NT2/D1 (cell line): ENCODE results near the gene NYNRIN.
"Not testable (repeated sequence)": the region's sequence is repeated elsewhere in the genome, so short reads cannot be mapped to it uniquely, and the experiment has no call there.

Source experiments
- DNase-seq: peaks from one replicate; pipeline ENCODE4 v3.0.0-alpha.2; 2011; ENCODE audit warnings: low read depth, low spot score
- H3K27me3 ChIP-seq: 2 replicates; pipeline ENCODE4 v1.6.0; 2011; ENCODE audit warnings: mild to moderate bottlenecking; ENCODE audit not compliant: insufficient read length, insufficient read depth
- H3K36me3 ChIP-seq: 2 replicates; pipeline ENCODE4 v1.6.1; 2011; ENCODE audit warnings: mild to moderate bottlenecking, low read length, mixed read lengths; ENCODE audit not compliant: insufficient read depth, insufficient read length
- H3K4me1 ChIP-seq: 2 replicates; pipeline ENCODE4 v1.5.1; 2011; ENCODE audit not compliant: insufficient read depth, insufficient read length
- H3K4me3 ChIP-seq: 2 replicates; pipeline ENCODE4 v1.5.1; 2011; ENCODE audit warnings: low read depth; ENCODE audit not compliant: insufficient read length
- H3K9ac ChIP-seq: 2 replicates; pipeline ENCODE4 v1.6.0; 2011; ENCODE audit warnings: low read depth; ENCODE audit not compliant: insufficient read length
- H3K9me3 ChIP-seq: 2 replicates; pipeline ENCODE4 v1.5.1; 2011; ENCODE audit warnings: mild to moderate bottlenecking, low read length; ENCODE audit not compliant: insufficient read depth
- SUZ12 ChIP-seq: IDR thresholded peaks from 2 replicates; pipeline ENCODE4 v1.6.1; 2011; ENCODE audit not compliant: insufficient read length, insufficient read depth; ENCODE audit errors: extremely low read depth
- YY1 ChIP-seq: IDR thresholded peaks from 2 replicates; pipeline ENCODE4 v1.6.1; 2011; ENCODE audit not compliant: insufficient read length, insufficient read depth
- ZNF274 ChIP-seq: IDR thresholded peaks from 2 replicates; pipeline ENCODE4 v1.6.1; 2011; ENCODE audit warnings: mild to moderate bottlenecking, low read depth, low read length

The NYNRIN gene

GRCh38 chr14:24387009-24387345 is 11.8 kb upstream of the NYNRIN start:
- Histone ChIP-seq H3K9me3 (no peaks in the 10 kb centered on the region), H3K27me3 (no peaks in the 10 kb centered on the region), H3K36me3 (no peaks in the 10 kb centered on the region), H3K9ac (no peak overlapping the region), H3K4me3 (no peak overlapping the region), H3K4me1 (no peaks in the 10 kb centered on the region)
- no peak for TF ChIP-seq ZNF274
- TF ChIP-seq YY1 = no peak
- no peak for DNase-seq

DNA sequence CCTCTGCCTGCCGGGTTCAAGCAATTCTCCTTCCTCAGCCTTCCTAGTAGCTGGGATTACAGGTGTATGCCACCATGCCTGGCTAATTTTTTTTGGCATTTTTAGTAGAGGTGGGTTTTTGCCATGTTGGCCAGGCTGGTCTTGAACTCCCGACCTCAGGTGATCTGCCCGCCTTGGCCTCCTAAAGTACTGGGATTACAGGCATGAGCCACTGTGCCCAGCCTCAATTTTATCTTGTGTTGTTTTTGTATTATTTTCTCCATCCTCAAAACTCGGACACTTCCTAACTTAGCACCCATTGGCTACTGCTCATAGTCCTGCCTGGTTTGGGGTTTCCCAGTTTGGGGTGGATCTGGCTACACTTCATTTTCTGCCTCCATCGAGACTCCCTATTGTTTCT is 11.2 kb upstream of the NYNRIN start:
- not testable (repeated sequence) for H3K4me3 ChIP-seq, H3K27me3 ChIP-seq, DNase-seq, H3K4me1 ChIP-seq, H3K9me3 ChIP-seq, H3K9ac ChIP-seq, H3K36me3 ChIP-seq

DNA sequence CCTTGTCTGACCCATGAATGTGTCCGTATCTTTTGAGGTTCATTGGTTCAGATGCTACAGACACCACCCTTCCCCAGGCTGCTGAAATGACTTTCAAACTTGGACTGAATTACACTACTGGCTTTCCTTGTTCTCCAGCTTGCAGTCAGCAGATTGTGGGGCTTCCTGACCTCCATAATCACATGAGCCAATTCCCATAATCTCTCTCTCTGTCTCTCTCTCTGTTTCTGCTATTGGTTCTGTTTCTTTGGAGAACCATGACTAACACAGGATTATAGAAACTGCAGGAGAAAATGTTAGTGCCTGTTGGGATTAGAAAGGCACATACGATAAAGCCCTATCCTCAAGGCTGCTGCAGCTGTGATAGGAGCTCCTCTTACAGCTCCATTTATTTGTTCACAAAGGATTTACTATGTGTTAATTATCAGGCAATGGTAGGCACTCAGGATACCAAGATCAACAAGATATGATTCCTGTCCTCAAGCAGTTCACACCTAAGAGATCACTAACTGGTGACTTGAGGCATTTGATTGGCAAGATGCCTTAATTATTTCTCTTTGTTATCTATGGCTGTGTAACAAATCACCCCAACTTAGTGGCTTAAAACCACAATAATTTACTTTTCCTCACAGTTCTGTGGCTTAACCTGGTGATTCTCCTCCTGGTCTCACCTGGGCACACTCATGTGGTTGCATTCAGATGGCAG is 10.2 kb upstream of the NYNRIN start:
- Histone ChIP-seq H3K36me3 (no peaks in the 10 kb centered on the region), H3K27me3 (no peaks in the 10 kb centered on the region), H3K4me3 (no peak overlapping the region), H3K9ac (no peak overlapping the region), H3K4me1 (no peaks in the 10 kb centered on the region), H3K9me3 (no peaks in the 10 kb centered on the region)
- DNase-seq = no peak
- no peak for TF ChIP-seq SUZ12
- no peak for TF ChIP-seq YY1
- TF ChIP-seq ZNF274 = no peak

- TF ChIP-seq SUZ12 (no peak), YY1 (no peak), ZNF274 (no peak)
- Histone ChIP-seq H3K9ac (no peak overlapping the region), H3K4me1 (no peaks in the 10 kb centered on the region), H3K9me3 (no peaks in the 10 kb centered on the region), H3K36me3 (no peaks in the 10 kb centered on the region), H3K27me3 (no peaks in the 10 kb centered on the region), H3K4me3 (no peak overlapping the region)
- no peak for DNase-seq
Observed at GRCh38 chr14:24389226-24389848, 9.5 kb upstream of the NYNRIN start.

DNA sequence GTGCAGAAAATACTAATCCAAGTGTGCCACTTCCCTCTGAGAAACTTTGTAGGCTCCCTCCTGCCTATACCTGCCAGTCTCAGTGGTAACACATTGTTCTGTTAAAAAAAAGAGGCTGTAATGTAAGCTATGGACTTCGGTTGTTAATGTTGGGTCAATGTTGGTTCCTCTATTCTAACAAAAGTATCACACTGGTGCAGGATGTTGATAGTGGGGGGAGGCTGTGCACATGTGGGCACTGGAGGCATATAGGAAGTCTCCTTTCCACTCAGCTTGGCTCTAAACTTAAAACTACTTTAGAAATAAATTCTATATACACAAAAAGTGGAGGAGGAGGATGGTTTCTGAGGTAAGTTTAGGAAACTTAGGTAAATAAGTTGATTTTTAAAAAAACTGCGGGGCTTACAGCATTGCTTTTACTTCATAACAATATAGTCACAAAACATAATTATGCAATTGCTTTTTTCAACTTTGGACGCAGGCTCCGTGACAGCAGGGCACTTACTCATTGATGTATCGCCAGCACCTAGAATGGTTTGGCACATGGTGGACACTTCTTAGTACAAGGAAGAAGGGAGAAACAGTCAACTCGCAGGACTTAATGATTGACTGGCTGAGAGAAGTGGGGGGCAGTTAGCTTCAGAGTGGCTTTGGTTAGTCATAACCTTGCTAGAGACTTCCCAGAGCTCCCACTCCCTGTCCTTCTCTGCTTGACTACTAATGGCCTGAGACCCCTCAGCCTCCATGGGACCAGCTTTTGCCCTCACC is 7.9 kb upstream of the NYNRIN start:
- Histone ChIP-seq H3K27me3 (no peaks in the 10 kb centered on the region), H3K4me3 (no peak overlapping the region), H3K9me3 (no peaks in the 10 kb centered on the region), H3K36me3 (no peaks in the 10 kb centered on the region), H3K4me1 (no peaks in the 10 kb centered on the region), H3K9ac (no peak overlapping the region)
- no peak for DNase-seq
- TF ChIP-seq SUZ12 = no peak
- no peak for TF ChIP-seq YY1
- TF ChIP-seq ZNF274 = no peak

DNA sequence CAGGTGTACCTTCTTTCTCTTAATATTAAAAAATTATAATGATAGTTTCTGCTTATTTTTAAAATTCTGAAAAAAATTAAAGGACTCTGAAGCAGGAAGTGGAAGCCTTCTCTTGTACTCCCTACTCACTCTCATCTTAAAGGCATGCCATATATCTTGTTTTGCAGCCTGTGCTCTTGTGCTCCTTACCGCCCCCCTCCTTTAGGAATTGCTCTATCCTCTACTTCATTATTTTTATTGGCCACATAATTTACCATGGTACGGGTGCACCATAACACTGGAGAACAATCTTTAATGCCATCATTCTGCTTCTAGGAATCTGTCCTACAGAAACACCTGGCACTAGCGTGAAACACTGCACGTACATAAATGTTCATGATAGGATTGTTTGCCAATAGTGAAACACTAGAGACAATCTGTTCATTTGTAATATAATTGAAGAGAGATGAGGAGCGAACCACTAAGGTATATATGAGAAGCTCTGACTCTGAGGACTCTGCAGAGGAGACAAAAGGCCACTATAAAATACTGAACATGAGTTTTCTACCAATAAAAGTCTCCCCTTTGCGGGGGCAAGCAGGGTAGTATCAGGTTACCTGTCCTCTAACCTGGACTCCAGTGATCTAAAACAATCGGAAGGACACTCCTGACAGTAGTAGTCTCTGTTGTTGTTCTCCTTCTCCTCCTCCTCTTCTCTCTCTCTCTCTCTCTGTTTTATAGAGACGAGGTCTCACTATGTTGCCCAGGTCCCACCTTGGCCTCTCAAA is 6.3 kb upstream of the NYNRIN start:
- DNase-seq = no peak
- no peaks in the 10 kb centered on the region for H3K27me3 ChIP-seq
- TF ChIP-seq ZNF274 (no peak), YY1 (no peak), SUZ12 (no peak)
- no peaks in the 10 kb centered on the region for H3K36me3 ChIP-seq
- H3K4me1 ChIP-seq = no peaks in the 10 kb centered on the region
- H3K9me3 ChIP-seq = no peaks in the 10 kb centered on the region
- no peak overlapping the region for H3K4me3 ChIP-seq
- H3K9ac ChIP-seq = no peak overlapping the region

GRCh38 chr14:24394275-24394674 is 4.5 kb upstream of the NYNRIN start:
- TF ChIP-seq YY1 = no peak
- no peak for TF ChIP-seq ZNF274
- no peak for TF ChIP-seq SUZ12
- Histone ChIP-seq H3K9ac (no peak overlapping the region), H3K4me1 (peaks cover 2% of the 10 kb centered on the region), H3K36me3 (no peaks in the 10 kb centered on the region), H3K27me3 (no peaks in the 10 kb centered on the region), H3K9me3 (no peaks in the 10 kb centered on the region), H3K4me3 (no peak overlapping the region)
- DNase-seq = no peak
